ENCODE results near the gene RAD51B.
"Not testable (repeated sequence)": the region's sequence is repeated elsewhere in the genome, so short reads cannot be mapped to it uniquely, and the experiment has no call there.

The RAD51B gene

DNA sequence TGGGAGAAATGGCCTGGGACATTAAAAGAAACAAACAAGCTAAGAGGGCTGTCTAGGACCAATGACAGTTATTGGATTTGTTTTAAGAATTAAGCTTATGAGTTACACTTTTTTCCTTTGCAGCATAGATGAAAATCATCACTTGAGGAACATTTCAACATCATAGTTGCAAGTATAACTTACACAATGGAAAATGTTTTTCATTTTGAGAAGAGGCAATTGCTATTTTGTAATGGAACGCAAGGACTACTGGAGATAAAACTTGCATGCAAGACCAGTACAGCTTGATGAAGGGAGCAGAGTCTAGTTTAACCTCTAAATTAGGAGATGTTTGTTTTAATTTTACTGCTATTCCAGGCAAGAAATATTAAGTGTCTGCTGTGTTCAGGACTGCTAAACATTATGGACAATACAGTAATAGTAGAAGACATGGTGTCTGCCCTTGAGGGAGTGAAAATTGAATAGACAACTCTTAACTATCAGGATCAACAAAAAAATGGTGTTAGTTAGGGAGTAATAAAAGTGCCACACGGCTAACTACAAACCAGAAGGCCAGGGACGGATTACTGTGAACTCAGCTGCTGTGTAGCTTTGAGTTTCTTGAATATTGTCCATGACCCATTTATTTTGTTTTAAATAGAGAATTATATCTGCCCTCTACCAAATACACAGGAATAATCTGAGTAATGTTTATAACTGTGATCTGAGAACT, 374.5 kb downstream of the RAD51B start:
- in situ Hi-C loops (cut with MboI; ENCODE audit: low sequenced_read_pairs), result no loop called here

DNA sequence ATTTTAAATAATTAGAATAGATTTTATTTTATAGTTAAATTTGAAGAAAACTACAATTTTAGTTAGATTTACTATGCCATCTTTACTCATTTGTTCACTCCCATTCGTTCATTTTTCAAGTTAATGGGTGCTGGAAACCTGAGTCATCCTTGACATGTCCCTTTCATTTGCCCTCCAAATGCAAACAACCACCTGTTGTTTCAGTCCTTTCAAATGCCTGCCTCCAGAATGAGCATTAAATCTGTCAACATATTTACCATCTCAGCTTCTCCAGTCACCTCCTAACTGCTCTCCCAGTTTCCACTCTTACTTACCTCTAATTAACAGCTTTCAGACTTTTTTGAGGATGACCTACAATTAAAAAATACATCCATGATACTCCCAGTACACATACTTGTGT, 375.5 kb downstream of the RAD51B start:
- in situ Hi-C loops (cut with MboI; ENCODE audit: low sequenced_read_pairs), result no loop called here

DNA sequence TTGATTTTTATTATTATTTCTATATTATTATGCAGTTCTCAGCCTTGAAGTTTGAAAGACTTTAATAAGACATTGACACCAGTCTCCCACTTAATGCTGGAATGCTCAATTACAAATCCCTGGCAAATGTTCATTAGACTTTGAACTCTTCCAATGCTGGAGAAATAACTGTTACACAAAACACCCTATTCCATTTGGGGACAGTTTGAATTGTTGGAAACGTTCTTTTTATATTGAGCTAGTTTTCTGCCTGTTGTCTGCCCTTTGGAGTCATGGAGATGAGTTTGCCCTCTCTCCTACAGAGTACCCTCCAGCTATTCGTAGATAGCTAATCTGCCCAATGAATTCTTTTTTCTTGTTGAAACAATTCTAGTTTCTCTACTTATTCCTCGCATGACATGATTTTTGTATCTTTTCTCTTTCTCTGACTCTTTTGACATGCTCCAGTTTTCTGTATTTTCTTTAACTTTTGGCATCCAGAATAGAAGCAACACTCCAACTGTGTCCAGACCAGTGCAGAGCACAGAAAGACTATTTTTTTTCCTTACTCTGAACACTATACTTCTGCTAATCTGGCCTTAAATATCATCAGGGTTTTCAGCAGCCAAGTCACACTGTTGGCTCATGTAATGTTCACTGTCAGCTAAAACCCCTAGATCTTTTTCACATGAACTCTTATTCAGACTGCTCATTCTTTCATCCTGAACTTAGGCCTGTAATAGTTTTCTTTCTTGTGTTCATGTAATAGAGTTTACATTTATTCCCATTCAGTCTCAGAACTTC, 379.3 kb downstream of the RAD51B start:
- in situ Hi-C loops (cut with MboI; ENCODE audit: low sequenced_read_pairs), result no loop called here

DNA sequence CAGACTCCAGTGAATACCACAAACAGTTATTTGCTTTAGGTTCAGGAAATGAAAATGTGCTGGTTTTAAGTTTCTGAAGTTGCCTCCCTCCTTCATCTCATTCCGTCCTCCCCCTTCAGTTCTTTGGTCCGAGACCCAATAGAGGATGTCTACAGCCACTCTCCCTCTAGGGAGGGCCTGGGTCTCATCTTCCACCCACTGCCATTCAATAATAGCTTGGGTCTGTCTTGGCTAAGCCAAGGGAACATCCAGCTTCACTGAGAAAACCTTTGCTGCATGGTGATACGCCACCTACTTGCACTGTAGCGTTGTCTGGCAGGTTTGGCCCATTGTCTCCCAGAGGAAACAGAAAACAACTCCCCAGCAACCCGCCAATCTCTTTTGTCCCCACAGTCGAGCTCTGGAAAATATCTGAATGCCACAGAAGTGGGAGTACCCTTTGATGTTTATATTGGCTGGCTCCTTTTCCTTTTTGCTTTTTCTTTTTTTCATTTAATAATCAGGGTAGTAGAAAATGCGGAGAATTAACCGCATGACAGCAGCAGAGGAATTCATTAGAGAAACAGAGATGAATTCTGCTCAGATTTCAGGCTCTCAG, 380.1 kb downstream of the RAD51B start:
- in situ Hi-C loops (cut with MboI; ENCODE audit: low sequenced_read_pairs), result no loop called here

DNA sequence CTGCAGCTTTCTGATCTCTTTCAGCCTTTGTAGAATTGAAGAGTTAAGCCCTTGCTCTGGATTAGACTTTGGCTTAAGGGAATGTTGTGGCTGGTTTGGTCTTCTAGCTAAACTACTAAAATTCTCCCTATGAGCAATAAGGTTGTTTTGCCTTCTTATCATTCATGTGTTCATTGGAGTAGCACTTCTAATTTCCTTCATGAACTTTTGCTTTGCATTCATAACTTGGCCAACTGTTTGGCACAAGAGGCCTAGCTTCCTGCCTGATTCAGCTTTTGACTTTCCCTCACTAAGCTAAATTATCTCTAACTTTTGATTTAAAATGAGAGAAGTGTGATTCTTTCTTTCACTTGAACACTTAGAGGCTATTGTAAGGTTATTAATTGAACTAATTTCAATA, 384.3 kb downstream of the RAD51B start:
- in situ Hi-C loops (cut with MboI; ENCODE audit: low sequenced_read_pairs), result no loop called here

DNA sequence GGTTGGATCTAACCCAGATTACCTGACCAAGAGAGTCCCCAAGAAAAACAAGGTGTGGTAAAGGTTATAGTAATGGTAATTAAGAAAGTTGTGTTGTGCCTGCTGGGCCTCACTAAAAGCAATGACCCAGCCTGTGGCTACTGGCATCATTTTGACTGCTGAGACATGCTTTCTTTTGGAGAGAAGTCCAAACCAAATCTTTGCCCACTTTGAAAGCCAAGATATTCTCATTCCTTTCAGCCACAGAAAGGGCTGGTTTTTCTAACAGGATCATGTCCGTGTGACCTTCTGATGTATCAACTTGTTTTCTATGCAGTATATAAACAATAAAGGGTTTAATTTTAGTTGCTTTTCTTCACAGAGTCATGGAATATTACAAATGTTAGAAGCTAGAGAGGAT, 388.6 kb downstream of the RAD51B start:
- in situ Hi-C loops (cut with MboI; ENCODE audit: low sequenced_read_pairs), result no loop called here

DNA sequence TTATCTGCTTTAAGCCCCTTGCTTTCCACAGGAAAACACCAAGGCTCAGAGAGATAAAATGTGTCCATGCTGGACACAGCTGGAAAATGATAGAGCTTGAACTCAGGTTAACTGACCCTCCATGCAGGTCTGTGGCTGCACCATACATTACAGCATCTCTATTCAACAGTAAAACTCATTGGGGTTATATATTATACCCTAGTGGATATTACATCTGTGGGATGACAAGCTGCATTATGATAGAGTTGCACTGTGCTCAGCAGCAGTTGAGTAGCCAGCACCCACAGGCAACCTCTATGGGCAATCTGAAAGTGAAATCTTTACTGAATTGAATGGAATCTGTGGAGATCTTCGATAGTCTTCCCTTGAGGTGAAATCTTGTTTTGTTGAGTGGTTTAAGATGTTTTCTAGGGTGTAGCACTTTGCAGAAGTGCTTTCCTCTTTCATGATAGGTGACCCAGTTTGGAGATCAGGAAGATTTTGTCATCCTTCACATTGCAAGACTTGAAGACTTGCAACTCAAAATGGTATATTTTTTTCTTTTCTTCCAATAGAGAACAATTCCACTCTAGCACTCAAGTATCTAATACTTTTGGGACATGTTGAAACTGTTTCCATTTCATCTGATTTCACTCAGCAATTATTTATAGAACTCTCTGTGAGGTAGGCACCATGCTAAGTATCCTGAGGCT, 389.2 kb downstream of the RAD51B start:
- in situ Hi-C loops (cut with MboI; ENCODE audit: low sequenced_read_pairs), result no loop called here

DNA sequence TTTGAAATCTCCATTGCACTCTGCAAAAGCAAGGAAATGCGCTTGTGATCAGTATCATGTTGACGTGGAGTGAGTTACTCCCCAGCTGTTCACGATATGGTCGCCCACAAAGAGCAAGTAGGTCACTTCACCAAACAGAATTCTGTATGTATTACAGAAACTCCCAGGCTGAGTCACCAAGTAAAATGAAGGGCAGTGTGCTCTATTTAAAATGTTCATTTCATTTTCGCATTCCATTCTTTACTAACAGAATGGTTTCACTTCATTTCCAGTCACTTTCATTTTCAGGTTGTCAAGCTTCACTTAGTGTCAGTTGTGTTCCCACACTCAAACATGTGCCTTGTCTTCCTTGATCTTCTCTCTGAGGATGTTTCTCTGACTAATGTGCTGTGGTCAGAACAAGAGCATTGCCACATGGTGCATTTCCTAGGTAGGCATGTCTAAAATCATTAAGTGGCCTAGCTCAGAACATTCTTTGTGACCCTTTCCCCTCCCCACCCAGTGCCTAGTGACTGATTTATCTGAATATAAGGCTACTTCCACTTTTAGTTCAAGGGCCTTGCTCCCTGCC, 391.2 kb downstream of the RAD51B start:
- in situ Hi-C loops (cut with MboI; ENCODE audit: low sequenced_read_pairs), result no loop called here

DNA sequence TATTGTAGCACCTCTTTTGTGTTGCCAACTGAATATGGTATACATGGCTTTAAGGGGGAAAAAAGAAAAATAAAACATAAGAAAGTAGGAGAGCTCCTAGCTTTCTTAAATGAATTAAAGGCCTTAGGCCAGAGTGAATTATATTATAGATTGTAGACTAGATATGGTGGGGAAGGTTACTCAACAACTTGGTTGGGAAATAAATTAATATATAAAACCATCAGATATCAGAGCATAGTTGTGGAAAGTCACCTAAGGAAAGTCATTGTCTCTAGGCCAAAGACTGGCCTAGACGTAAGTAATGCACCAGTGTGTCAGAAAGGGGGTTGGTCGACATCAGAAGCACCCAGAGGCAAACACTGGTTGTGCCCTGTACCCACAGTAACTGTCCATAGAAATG, 391.8 kb downstream of the RAD51B start:
- in situ Hi-C loops (cut with MboI; ENCODE audit: low sequenced_read_pairs), result no loop called here

DNA sequence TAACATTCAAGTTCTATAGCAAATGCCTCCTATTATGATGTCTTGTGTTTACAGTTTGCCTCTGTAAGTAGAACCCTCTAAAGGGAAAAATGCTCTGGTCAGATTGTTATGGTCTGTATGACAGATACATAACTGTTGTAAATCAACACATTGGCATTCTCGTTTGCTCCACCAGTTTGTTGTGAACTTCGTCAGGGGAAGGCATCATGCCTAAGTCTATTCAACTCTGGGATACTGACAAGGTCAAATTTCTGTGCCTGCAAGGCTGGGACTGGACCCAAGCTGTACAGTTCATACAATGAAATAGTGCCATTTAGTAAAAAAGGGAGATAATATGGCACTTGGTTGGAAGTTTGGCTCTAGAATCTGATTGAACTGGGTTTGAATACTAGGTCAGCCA, 392.3 kb downstream of the RAD51B start:
- in situ Hi-C loops (cut with MboI; ENCODE audit: low sequenced_read_pairs), result no loop called here

DNA sequence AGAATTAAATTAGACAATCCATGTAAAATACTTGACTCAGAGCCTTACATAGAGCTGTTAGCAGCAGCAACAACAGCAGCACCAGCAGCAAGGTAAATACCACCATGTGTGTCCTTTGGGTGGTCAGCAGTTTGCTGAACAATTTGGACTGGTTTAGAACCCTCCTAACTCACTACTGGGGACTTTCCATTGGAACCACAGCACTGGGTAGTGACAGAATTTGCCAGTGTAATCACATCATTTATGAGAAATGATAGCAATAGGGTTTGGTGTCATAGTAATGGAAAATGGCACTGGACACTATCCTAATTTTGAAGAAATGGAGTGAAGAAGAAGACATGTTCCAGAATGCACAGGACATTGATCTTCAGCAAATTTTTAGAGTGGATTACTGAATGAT, 392.8 kb downstream of the RAD51B start:
- in situ Hi-C loops (cut with MboI; ENCODE audit: low sequenced_read_pairs), result no loop called here

DNA sequence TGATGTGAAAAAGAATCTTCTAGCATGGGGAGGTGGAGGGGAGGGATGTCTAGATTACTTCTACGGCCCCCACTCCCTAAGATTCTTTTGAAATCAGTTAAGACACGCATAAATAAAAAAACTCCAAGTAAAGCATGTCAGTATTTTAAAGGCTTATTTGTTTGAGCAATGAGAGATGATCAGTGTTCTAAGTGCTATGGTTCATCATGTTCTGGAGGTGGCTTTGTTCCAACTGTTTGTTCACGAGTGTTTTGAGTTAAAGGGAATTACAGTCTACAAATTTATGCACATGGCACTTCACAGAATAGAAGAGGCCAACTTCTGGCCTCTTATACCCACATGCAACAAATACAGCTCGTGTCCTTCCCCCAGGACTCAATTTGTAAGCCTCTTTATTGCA, 394.9 kb downstream of the RAD51B start:
- in situ Hi-C loops (cut with MboI; ENCODE audit: low sequenced_read_pairs), result no loop called here

DNA sequence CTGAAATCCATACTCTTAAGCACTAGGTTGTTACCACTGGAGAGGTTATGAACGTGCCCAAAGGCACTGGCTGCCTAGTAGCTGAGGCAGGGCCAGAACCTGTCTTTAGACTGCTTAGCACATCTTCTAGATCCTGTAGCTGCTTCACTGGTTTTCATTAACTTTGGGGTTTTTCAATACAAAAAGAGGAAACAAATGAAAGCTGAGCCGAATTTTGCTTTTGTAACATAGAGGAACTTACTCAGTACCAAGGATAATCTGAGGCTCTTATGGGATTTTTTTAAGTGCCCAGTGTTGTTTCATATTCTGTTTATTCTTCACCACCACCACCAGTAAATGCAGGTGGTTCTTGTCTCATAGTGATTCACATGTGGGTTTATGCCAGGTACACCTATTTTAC, 396.1 kb downstream of the RAD51B start:
- in situ Hi-C loops (cut with MboI; ENCODE audit: low sequenced_read_pairs), result no loop called here

DNA sequence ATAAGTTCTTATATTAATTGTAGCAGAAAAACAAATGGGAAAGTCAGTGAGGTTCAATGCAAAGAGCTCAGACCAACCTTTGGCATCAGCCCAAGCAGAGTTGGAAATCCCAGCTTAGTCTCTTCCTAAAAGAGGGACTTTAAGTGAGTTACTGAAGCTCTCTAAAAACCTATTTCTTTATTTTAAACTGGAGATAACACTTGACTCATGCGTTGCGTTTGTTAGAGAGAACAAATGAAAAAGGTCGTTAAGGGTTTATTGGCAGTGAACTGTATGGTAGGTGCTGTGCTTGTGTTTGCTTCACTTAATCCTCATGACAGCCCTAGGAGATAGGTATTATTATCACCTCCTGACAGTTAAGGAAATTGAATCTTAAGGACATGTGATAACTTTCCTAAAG, 396.5 kb downstream of the RAD51B start:
- in situ Hi-C loops (cut with MboI; ENCODE audit: low sequenced_read_pairs), result no loop called here

DNA sequence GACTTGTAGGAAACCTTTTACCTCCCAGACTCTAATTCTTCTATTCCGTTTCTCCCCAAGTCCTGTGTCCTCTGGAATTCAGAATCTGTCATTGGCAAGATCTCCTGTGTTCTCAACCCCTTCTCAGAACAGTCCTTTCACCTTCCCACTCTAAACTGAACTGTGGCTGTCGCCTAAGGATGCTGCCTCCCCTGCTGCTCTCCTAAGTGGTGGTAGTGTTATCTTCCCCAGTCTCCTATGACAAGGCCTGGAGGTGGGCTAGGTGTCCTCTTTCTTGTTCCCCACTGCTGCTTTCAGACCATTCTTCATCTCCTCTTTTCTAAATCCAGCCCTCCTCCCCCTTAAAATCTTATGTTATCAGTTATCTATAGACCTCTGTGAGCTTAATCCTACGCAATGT, 397.4 kb downstream of the RAD51B start:
- in situ Hi-C loops (cut with MboI; ENCODE audit: low sequenced_read_pairs), result no loop called here

DNA sequence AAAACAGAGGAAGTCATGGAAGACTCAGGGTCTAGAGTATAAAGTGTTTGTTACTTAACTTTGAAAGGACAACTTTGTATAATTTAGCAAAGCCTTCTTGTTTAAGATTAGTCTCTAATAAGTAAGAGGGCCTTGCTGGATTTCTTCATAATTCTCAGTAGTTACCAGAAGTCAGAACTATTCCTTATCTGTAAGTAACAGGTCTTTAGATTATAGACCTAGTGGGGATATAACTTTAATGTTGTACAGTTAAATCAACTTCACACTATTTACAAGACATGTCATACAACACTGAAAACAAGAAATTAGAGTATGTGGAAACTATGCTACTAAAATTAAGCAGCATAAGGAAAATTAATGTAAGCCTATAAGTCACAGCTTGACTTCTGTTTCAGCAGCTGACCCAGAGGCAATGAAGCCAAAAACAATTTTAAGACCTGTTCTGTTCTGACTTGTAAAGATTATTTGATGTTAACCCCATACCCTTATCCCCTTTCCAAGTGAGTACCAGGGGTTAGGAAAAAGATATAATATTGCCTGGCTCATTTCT, 398.3 kb downstream of the RAD51B start:
- in situ Hi-C loops (cut with MboI; ENCODE audit: low sequenced_read_pairs), result no loop called here

DNA sequence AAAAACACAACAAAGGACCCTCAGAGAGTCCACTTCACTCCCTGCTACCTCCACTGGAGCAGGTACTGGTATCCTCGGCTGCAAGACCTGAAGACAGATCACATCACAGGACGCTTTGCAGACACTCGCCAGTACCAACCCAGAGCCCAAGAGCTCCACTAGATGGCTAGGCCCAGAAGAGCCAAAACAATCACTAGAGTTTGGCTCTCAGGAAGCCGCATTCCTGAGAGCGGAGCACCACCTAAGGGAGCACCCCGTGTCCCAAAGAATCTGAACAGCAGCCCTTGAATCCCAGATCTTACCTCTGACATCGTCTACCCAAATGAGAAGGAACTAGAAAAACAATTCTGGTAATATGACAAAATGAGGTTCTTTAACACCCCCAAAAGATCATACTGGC, 399.8 kb downstream of the RAD51B start:
- in situ Hi-C loops (cut with MboI; ENCODE audit: low sequenced_read_pairs), result no loop called here

DNA sequence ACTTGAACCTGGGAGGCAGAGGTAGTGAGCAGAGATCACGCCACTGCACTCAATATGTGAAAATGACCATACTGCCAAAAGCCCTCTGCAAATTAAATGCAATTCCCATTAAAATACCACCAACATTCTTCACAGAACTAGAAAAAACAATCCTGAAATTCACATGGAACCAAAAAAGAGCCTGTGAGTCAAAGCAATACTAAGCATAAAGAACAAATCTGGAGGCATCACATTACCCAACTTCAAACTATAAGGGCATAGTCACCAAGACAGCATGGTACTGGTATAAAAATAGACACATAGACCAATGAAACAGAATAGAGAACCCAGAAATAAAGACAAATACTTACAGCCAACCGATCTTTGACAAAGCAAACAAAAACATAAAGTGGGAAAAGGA, 401.5 kb downstream of the RAD51B start:
- in situ Hi-C loops (cut with MboI; ENCODE audit: low sequenced_read_pairs), result not testable (repeated sequence)

DNA sequence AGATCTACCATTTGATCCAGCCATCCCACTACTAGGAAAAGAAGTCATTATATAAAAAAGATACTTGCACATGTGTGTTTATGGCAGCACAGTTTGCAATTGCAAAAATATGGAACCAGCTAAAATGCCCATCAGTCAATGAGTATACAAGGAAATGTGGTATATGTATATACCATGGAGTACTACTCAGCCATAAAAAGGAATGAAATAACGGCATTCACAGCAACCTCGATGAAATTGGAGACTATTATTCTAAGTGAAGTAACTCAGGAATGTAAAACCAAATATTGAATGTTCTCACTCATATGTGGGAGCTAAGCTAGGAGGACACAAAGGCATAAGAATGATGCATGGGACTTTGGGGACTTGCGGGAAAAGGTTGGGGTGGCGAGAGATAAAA, 402.6 kb downstream of the RAD51B start:
- in situ Hi-C loops (cut with MboI; ENCODE audit: low sequenced_read_pairs), result no loop called here

DNA sequence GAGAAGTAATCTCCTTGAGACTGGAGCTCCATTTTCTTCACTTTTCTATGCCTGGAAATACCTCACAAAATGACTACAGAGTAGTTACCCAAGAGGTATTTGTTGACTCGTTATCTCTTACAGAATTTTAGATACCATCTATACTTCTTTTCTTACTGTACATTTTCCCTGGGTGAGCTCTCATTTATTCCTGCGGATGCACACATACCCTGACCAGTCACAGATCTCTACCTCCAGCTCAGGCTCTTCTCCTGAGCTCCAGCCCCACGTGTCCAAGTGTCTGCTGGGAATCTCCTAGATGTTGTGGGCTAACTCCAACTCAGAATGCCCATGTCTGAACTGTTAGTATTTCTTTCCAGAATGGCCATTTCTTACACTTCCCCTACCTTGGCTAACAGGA, 403.1 kb downstream of the RAD51B start:
- in situ Hi-C loops (cut with MboI; ENCODE audit: low sequenced_read_pairs), result no loop called here

DNA sequence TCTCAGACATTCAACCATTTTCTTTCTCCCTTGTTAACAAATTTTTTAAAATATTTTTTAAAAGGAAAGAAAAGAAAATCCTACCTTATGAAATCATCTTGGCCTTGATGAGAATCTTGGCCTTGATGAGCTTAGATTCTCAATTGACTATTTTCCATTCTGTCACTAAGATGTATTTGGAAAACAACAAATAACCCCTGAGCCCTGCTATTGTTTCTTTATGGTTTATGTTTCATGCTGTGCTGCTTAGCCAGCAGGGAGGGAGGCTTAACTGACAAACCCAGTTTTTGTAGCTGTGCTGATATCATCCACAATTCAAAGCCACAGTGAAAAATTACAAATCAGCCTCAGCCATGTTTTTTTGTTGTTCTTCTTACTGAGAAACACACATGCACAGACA, 404.1 kb downstream of the RAD51B start:
- in situ Hi-C loops (cut with MboI; ENCODE audit: low sequenced_read_pairs), result no loop called here
